GM19238 (cell line): ENCODE data around the gene ABCA1.

ENCODE experiments used
- DNase-seq: peaks from one replicate; pipeline ENCODE4 v3.0.0; 2011; ENCODE audit warnings: low spot score; ENCODE audit not compliant: insufficient read length

The ABCA1 gene

DNA sequence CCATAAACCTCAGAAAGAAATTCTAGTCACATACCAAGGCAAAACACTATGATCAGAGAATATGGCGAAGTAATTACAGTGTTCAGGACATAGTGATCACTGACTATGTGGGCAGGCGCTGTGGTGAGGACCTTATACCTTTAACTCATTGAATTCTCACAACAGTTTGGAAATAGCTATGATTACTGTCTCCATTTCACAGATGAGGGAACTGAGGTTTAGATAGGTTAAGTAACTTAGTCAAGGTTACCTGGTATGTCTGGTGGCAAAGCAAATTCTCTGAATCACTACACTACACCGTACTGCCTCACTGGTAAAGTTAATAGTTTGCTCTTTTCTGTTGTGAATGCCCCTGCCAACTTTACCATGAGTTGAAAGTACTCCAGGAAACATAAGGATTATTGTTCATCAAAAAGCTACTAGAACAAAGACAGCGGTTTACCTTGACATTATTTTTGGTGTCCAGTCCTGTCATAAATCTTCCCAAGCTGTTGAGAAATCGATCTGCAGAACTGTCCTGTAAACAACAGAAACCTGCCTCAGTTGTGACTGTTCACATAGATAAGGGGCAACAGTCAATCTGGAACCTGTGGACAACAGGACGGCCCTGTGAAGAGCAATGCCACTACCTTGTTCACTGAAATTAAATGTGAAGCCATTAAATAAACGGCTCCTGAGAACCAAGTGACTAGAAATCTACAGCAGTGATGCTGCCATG lies 127.7 kb downstream of the ABCA1 start:
- DNase-seq, result no peak

DNA sequence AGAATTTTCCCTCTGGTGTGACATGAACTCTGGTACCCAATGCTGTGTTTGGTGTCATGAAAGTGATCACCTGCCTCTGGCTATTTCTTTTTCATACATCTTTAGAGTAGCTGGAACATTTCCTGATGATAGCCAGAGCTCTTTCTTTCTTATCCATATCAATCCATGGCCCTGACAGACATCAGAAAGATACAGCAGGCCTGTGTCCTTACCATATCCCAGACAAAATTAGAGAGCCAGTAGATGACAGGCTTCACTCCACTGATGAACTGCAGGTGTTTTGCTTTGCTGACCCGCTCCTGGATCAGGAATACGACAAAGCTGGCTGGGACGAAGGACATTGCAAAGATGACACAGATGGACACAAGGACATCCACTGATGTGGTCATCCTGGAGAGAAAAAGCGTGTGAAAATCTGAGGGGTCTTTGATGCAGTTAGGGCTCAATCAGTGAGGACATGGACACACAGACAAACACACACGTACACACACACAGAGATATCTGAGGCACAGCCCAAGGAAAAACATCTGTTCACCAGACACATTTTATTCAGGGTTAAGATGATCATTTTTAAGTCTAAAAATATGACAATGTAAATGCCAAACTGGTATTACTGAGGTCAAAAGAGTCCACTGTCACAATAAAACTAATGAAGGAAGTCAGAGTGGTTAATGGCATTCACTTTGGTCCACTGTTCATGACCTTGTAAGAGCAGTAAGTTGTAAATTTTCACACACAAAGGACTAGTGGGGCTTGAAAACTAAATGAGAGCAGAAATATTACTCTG lies 129.6 kb downstream of the ABCA1 start:
- DNase-seq, result no peak

DNA sequence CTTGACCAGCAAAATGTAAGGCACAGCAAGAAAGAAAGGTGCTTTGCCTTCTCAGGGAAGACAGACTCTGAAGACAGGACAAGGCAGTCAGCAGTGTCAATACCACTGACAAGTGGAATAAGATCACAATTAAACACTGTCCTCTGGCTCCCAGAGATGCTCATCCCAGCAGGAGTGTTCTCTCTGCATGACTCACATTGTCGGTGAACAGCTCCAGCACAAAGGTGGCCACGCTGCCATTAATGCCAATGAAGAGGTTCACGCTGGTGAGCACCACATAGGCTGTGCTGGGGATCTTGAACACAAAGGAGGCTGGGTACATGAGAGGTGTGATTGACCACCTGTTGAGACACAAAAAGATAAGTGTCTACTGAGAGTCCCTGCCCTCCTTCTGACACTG lies 132.1 kb downstream of the ABCA1 start:
- no peak for DNase-seq

DNA sequence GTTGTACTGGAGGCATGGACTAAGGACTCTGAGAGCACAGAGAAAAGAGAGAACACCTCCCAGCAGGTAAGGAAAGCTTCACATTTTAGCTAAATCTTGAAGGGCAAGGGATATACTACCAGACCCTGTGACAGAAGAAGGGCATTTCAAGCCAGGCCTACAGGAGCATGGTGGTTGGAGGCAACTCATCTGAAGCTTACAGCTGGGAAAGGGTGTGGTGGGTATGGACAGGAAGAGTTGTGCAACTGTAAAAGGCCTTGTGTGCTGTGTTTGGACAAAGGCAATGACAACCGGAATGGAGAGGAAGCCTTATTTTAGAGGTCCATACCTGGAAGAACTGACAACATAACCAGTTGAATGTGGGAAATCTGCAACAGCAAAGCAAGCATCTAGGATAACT lies 132.9 kb downstream of the ABCA1 start:
- no peak for DNase-seq

DNA sequence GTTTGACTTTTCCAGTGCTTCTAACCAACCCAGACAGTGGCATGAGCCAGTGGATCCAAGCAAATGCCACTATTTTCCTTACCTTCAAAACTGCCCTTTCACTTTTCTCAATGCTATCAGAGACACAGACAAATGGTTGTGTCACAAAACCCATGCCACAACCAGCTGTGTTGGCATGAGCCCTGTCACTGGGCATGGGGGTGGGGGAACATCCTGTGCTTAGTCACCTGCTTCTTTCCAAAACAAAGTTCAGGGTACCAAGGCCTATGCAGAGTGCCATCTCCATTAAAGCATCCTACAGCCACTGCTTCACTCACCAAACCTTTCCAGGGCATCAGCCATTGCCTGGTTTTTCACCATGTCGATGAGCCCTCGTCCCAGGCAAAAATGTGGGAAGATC lies 133.9 kb downstream of the ABCA1 start:
- no peak for DNase-seq

DNA sequence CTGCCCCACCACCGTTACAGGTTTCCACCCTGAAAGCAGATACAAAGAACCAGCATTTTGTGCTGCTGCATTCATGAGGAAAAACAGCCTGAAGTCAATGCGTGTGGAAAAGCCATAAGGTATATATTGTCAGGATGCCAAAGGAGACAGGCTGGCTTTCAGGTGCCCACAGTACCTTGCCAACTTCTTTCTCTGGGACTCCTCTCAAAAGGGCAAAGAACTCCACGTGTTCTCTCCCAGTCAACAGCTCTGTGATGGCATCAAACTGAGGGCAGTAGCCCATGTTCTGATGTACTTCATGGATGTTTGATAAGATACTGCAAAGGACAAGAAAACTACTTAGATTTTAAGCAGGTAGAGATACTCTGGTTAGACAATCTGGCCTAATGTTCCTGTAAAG lies 139.7 kb downstream of the ABCA1 start:
- DNase-seq, result no peak

DNA sequence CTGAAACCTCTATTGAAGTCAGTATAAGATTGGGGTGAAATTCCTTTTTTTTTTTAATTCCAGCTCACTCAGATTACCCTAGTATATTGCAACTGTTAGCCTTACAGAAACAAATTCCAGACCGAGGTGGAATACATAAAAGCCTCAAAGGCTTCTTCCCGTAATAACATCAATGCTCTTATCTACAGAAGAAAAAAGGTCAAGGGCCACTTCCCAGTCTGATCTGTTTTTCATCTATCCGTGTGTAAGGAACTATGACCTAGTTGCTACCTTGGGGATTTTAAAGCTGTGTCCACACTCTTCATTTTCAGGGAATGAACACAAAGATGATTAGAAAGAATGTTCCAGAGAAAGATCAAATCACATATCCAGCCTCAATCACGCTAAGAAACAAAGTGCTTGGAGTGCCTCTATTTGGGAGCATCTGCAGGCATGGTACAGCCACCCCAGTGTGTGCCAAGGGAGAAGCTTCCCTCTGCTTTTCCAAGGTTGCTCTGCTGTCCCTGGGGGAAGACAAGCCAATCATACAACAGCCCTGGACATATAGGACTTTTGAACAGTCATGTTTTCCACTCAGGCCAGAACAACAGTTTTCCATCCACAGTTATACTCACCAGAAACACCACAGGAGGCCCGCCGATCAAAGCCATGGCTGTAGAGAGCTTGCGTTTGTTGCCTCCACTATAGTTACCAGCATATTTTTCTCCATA lies 140.5 kb downstream of the ABCA1 start:
- DNase-seq, result no peak

DNA sequence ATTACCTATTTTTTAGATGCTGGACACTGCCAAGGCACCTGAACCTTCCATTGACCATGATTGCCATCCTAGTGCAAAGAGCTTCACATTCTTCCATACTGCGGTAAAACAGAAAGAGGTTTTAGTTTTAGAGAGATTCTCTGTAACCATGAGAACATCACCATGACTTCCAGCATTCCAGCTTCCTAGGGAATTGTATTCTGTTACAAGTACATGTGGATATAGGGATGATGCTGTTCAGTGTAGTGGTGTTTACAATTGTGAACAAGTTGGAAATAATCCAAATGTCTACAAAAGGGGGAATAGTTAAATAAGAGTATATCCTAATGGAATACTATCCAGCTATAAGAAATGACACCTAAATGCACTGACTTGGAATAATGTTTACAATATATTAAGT lies 141.7 kb downstream of the ABCA1 start:
- DNase-seq, result no peak

DNA sequence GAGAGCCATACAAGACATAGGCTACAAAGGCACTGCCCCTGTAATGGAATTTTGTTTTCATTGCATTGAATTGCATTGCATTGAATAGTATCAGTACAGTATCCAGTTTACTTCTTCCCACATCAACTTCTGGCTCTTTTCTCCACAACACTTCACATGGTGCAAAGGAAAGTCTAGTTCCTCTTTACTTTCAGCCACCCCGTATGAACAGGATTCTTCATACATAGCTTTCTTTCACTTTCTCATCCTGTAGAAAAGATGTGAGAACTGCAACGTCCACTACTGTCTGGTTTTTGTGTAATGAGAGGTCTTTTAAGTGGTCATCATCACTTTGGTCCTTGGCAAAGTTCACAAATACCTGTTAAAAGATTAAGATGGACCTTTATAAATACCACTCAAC lies 143.9 kb downstream of the ABCA1 start:
- no peak for DNase-seq

DNA sequence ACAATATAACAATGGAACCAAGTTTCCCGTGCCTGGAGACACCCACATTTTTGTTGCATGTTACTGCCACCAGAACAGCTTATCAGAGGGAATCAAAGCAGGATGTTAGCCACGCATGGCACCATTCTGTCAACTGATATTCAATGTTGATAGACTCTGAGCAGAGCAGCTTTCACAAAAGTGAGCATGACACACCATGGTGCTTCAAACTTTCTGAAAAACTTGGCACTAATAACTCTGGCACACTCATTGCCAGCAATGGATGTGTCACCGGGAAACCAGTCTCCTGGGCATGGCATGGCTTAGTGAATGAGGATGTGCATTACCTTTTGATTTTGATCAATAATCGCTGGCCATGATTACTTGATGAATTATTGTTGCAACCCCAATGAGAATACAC lies 144.4 kb downstream of the ABCA1 start:
- DNase-seq, result no peak

DNA sequence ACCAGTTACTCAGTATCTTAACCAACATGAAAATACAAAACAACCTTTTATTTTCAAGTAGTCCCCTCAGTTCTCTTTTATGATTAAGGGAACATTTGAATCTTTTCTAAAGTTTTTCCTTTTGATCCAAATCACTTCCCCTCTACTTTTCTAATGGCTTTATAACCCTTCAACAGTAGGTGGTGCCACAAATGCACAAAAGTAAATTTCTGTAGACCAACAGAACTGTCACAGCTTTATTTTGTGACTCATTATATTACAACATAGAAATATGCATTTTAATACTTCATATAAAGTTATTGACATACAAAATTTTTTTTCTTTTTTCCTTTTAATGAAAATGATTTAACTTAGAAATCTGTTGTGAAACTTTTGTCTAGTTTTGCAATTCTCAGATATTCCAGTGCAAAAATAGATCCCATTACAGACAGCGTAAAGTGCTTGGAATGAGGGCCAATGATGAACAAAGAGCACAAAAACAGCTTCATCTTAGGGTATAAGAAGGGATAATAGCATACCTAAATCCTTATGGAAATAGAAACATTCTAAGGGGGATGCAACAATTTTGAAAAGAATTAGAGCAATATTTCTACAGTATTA lies 147.1 kb downstream of the ABCA1 start:
- DNase-seq, result no peak

DNA sequence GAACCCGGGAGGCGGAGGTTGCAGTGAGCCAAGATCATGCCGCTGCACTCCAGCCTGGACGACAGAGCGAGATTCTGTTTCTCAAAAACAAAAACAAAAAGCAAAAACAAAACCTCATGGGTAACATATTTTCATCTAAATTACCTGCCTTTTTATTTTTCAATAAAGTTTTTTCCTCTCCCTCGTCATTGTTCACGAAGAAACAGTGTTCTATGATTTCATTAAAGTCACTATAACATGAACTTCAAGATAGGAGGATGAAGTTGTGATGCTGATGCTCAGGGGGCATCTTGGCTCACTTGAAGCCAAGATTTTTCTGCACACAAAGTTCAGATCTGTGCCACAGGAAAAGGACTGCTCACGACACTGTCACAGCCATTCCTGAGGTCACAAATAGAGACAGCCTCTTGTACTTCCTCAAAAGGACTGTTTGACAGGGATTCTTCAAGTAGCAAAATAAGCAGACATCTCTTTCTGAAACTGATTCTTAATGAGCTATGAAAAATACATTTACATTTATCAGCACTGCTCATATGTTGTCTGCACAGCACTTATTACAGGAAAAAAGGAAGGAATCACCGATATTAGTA lies 147.9 kb downstream of the ABCA1 start:
- DNase-seq, result no peak

DNA sequence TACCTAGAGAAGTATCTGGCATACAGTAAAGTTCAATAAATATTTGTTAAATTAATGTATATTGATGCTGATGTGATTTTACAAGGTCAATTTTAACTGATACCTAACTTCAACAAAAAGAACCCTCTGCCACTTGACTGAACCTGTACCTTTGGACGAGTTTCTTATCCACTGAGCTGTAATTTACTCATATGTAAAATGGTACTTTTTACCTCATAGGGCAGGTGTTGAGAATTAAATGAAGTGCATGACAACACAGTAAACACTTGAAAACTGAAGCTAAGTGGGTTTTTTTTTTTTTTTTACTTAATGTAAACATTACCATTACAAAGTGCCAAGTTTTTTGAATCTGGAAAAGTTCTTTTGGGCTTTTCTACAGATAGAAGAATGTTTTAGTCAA lies 148.6 kb downstream of the ABCA1 start:
- no peak for DNase-seq

DNA sequence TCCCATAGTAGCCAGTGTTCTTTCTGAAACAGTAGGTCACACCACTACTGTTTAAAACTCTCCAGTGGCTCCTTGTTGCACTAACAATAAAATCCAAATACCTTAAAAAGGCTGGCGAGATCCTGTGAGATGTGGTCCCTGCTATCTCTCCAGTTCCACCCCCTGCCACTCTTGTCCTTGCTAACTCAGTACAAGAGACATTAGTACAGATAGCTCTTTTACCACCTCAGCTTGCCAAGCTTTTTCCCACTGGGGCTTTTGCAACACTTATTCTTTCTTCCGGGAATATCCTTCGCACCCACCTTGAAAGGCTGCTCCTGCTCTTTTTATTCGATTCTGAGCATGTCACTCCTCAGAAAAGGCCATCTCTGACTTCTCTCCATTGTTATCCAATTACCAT lies 149.2 kb downstream of the ABCA1 start:
- no peak for DNase-seq

DNA sequence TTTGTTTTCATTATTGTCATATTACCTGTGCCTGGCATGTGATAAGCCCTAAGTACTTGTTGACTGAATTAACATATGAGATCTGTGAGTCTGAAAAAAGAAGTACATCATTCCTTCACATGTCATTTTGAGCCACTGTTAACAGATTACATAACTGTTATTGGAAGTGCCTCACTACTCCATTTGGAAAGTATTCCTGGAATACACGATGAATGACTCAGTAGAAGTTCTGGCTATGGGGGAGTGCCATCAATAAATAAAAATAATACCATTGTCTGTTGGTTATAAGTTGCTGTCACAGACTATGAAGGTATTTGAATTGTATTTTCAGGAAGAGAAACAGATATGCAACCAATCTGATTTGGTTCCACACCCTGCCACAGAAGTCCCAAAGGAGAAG lies 151.2 kb downstream of the ABCA1 start:
- no peak for DNase-seq

DNA sequence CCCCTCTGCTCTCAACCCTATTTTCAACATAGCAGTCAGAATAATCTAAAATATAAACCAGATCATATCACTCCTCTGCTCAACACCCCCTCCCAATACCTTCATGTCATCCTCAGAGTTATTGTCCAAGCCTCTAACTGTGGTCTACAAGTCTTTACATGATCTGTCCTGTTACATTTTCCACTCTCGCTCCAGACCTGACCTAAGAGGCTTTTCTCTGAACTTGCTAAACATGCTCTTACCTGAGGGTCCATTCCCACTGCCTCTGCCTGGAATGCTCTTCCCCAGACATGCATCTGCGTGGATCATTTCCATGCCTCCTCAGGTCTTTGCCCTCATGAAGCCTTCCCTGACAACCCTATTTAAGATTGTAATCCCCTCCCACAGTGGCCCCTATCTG lies 152.0 kb downstream of the ABCA1 start:
- DNase-seq, result no peak

DNA sequence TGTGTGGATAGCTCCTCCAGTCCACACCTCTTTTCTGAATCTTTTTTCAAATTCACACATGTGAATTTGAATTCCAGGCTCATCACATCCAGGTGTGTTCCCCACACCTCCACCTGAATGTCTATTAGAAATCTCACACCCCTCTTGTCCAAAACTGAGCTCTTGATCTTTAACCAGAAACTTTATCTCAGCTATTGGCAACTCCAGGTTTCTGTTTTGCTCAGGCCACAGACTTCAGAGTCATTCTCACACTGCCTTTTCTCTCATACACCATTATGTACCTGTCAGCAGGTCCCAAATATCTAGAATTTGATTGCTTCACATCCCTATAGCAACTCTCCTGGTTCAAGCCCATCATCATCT lies 152.4 kb downstream of the ABCA1 start:
- no peak for DNase-seq

DNA sequence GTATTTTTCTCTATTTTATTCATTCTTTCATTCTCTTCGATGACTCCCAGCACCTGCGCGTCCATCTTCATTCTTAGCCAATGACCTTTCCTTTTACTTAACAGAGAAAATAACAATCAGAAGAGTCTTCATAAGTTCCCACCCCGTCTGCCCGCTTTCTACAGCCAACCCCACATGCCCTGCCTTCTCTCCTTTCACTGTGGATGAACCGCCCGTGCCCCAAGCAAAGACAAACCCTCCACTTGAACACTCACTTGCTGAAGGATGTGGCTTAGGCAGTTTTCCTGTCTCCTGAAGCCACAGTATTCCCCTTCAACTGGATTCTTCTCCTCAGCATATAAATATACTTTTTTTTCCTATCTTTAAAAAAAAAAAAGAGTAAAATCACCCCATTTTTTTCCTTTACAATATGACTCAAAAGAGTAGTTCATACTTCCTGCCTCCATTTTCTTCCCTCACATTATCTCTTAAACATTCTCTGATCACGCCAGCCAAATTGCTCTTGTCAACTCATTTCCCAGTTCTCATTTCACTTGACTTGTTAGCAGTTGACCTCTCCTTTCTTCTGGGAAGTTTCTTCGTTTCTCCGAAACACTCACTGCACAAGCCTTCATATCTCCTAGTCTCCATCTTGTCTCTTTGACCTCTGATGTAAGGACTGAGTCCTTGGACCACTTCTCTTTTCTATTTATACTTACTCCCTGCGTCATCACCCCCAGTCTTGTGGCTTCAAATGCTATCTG lies 153.0 kb downstream of the ABCA1 start:
- no peak for DNase-seq

DNA sequence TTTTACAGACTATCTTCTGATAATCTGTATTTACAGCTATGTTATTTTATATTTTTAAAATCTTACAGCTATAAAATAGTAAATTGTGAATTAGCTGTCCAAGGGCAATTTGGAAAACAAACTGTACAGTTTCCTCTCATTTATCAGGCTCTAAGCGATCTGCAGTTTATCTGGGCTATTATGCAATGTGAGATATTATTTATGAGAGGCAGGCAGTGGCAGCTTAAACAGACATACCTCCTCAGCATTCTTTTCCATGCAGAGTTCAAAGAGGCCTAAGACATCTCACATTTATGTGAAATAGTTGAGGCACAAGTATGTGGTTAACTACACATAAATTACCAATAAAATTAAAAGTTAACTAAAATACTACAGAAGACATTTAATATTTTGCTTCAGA lies 153.8 kb downstream of the ABCA1 start:
- DNase-seq, result no peak

DNA sequence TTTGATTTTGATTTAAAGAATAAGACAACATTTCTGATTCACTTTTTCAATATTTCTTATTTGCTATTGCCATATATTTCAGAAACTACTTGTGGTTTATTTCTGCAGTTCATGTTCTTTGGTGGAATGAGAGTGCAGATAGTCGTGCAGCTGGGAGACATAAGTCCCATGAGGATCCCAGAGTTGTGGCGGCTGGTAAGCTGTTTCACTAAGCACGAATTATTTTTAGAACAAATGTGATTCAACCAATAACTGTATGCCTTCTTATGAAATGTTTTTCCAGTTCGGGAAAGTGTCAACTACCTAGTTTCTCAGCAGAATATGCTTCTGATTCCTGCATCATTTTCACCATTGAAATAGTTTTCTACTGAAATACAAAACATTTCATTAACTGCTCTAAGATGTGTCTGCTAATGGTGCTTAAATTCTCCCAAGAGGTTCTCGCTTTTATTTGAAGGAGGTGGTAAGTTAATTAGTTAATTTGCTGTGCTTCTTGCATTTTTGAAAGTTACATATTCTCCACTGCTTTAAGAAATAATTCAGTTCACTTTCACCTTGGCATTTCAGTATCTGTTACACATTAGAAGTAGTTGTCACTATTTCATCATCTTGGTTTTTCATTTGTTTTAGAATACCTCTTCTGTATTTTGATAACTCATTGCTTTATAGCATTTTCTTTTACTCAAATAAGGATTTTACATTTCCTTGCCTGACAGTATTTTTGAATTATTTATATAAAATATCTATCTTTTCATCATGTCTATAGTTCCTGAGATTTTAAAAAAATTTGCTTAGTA lies 155.0 kb downstream of the ABCA1 start:
- DNase-seq, result no peak
